Tongue (tissue), 2 donors: ENCODE measurements around the gene PFDN1. TPM values are rescaled to one million over a fixed set of nuclear protein-coding genes. Genes with fewer than 3 reads are reported as not detected.
"Not testable (repeated sequence)": the region's sequence is repeated elsewhere in the genome, so short reads cannot be mapped to it uniquely, and the experiment has no call there.

ENCODE experiments used
- DNase-seq: peaks from one replicate; pipeline ENCODE4 v3.0.0-alpha.2; 2015
- total RNA-seq: library from RNA; depleted of rRNA; stranded (reverse); fragments of >200 nt; gene quantifications from one replicate; pipeline ENCODE4 v1.2.3, GENCODE V29; 2014

Gene PFDN1
- total RNA-seq, 1 donor from 2014 or later = 64.2 TPM

DNA sequence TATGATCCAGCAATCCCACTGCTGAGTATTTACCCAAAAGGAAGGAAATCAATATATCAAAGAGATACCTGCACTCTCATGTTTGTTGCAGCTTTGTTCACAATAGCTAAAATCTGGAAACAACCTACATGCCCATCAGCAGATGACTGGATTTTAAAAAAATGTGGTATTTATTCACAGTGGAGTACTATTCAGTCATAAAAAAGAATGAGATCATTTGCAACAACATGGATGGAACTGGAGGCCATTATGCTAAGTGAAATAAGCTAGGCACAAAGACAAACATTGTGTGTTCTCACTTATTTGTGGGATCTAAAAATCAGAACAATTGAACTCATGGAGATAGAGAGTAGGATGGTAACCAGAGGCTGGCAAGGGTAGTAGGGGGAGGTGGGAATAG is 94.8 kb downstream of the PFDN1 start:
- DNase-seq = no peak

DNA sequence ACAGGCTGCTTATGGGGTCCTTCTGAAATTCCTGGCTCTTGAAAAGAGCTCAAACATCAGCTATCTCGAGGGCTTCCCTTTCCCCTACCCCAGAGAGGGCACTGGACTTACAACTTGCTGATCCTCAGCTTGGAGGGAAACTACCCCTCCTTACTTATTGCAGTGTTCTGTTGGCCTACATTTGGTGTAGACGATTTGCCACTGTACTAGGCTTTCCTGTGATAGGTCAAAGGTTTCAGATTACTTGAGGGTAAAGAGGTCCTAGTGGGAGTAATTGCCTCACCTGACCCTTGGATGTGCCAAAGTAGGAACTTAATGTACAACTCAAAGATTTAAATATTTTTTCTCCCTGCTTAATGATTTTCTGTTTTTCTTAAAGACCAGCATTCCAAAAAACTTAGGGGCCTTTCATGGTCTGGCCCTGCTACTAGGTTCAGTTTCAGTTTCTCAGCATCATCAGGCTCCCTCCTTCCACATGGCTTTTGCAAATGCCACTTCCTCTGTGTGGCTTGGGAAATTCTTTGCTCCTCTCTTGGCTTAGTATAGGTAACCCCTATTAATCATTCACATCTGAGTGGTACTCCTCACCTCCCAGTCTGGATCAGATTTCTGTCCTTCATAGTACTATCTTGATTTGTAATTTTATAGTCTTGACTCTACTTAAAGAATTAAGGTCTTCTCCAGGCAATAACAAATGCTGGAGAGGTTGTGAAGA is 95.5 kb downstream of the PFDN1 start:
- DNase-seq = no peak

DNA sequence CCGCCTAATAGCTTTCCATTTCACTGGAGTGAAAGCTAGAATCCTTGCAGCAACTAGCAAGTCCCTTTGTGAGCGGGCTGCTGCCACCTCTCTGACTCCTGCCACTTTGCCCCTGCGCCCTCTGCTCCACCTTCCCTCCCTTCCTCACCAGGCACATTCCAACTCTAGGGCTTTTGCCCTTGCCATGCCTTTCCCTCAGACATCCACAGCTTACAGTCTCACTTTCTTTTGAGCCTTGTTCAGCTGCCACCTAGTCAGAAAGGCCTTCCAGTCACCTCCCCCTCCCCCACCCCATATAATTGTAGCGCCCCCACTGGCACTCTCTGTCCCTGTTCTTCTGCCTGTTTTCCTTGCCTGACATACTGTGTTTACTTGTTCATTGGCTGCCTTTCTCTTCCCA is 96.9 kb downstream of the PFDN1 start:
- no peak for DNase-seq

DNA sequence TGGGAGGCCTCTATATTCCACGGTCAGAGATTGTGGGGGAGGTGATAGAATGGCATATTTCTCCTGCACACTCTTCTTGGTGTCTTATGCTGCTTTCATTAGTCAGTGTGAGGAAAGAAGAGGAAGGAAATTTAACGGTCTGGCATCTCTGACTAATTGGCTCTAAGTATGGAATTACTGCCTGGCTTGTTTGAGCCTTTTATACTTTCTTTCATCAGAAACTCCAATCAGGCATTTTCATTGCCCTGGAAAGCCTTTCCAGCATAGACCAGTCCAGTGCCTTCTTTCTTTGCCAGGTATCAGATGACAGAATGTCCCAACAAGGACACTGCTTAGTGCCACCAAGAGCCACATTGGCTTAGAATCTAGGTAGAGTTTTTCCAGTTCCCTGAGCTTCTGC is 97.7 kb downstream of the PFDN1 start:
- DNase-seq = no peak

DNA sequence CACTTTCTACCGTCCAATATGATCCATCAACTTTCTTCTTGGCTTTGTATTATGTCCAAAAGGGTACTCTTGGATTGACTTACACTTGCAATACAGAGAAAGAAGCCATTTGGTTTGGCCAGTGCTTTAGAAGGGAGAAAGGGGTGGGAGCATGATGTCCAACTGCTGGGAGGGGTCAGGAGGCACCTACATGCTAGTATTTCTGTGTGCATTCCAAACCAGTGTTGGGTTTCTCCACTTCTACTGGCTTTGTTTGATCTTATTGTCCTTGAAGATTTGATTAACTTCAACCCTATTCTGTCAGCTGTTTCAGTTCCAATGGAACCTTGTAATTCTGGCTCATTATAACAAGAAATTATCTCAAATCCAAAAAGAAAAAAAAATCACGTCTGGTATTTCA is 100.3 kb downstream of the PFDN1 start:
- DNase-seq = no peak

DNA sequence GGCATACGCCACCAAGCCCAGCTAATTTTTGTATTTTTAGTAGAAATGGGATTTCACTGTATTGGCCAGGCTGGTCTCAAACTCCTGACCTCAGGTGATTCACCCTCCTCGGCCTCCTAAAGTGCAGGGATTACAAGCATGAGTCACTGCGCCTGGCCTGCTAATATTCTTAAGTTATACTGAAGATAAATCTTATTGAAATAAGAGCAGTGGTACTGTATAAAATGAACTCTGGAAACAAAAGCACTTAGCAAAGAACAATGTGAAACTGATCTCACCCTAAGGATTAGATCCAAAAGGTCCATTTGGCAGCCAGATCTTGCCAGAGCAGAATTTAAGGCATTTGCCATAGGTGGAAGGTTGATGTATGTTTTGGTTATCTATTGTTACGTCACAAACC is 100.8 kb downstream of the PFDN1 start:
- no peak for DNase-seq

DNA sequence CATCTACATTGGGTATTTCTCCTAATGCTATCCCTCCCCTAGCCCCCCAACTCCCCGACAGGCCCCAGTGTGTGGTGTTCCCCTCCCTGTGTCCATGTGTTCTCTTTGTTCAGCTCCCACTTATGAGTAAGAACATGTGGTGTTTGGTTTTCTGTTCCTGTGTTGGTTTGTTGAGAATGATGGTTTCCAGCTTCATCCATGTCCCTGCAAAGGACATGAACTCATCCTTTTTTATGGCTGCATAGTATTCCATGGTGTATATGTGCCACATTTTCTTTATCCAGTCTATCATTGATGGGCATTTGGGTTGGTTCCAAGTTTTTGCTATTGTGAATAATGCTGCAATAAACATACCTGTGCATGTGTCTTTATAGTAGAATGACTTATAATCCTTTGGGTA is 104.0 kb downstream of the PFDN1 start:
- DNase-seq = not testable (repeated sequence)

DNA sequence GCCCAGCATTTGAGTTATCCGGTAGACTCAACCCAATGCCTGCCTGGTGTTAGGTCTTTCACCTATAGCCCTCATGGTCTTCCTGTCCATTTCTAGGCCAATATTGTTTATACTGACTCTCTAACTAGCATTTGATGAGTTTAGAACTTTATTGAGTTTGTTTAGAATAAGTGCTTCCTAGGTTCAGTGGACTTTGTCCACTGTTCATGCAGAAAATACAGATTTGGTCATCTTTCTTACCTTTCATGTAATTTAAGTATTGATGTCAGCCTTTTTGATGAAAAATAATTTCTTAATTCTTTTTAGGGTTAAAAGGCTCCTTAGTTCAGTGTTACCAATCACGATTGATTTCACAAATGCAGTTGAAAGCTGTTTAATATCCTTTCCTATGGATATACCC is 105.9 kb downstream of the PFDN1 start:
- DNase-seq = no peak

DNA sequence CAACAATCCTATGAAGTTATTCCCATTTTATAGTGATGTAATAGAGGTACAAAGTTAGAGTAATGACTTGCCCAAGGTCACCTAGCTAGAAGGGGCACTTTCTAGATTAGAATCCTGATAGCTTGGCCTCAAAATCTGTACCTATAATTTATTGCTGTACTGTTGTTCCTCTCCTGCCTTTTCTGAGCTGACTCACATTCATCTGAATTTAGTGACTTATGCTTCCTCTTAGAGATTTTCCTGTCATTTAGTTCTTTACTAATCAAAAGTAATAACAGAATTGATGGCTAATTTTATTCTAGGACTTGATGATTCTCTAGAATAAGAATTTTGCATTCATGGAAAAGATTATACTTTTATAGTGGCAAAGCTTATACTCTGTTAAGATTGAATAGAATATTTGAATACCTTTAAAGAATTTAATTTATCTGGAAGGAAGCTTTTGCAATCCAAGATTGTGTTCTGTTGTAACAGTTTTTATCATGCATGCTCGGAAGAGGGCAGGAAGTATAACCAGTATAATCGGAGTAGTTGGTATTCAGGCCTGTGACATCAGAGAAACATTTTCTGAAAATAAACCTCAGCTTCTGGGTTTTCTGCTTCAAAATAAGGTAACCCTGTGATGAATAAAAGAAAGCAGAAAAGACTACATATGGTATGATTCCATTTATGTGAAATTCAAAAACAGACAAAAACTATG is 106.6 kb downstream of the PFDN1 start:
- DNase-seq = no peak

Other genes starting within 250 kb of the PFDN1 start
- 18.3 TPM for gene PURA, start 189.0 kb downstream of the PFDN1 start, total RNA-seq
- gene IGIP, start 177.2 kb downstream of the PFDN1 start, total RNA-seq = 9.4 TPM
- gene CYSTM1, start 127.9 kb downstream of the PFDN1 start, total RNA-seq = 8.3 TPM
- 18.6 TPM for gene HBEGF, start 43.5 kb upstream of the PFDN1 start, total RNA-seq
- 1.6 TPM for gene SLC4A9, start 57.1 kb upstream of the PFDN1 start, total RNA-seq
- 121 TPM for gene ANKHD1, start 98.7 kb upstream of the PFDN1 start, total RNA-seq
- not detected for gene EIF4EBP3, start 244.6 kb upstream of the PFDN1 start, total RNA-seq